Lung (tissue), 12 donors: ENCODE data around the gene LRRTM4. TPM values are rescaled to one million over a fixed set of nuclear protein-coding genes. Genes with fewer than 3 reads are reported as not detected.

Experiments used
- ATAC-seq: fragments of 200-7000 bp; cut with Tn5 transposase; one replicate; pipeline ENCODE4 v1.9.1; 2020; ENCODE audit warnings: moderate number of reproducible peaks; ENCODE audit not compliant: insufficient read depth, low FRiP score
- DNase-seq, 3 donors: peaks; one replicate each; pipeline ENCODE4 v3.0.0-alpha.2; 2013 to 2017
- H3K27ac ChIP-seq, 2 donors: one replicate each; pipeline ENCODE4 v1.5.1; 2013; ENCODE audit warnings: mild to moderate bottlenecking in 2 of 2, moderate library complexity in 2 of 2, control low read depth in 1 of 2, inconsistent platforms in 1 of 2, low read depth in 1 of 2, low read length in 1 of 2
- H3K27me3 ChIP-seq, 3 donors: one replicate each; pipeline ENCODE4 v1.5.1; 2013; ENCODE audit warnings: low read length in 2 of 3; ENCODE audit not compliant: control insufficient read depth in 3 of 3, insufficient read depth in 3 of 3
- H3K36me3 ChIP-seq, 4 donors: one replicate each; pipeline ENCODE4 v1.5.1; 2013; ENCODE audit warnings: low read length in 4 of 4, mild to moderate bottlenecking in 1 of 4, moderate library complexity in 1 of 4; ENCODE audit not compliant: control insufficient read depth in 4 of 4, insufficient read depth in 4 of 4
- H3K4me1 ChIP-seq, 5 donors: one replicate each; pipeline ENCODE4 v1.5.1; 2013; ENCODE audit warnings: low read length in 5 of 5, mild to moderate bottlenecking in 2 of 5, moderate library complexity in 1 of 5; ENCODE audit not compliant: control insufficient read depth in 5 of 5, insufficient read depth in 5 of 5
- H3K4me3 ChIP-seq: one replicate; pipeline ENCODE4 v1.5.1; 2013; ENCODE audit warnings: mild to moderate bottlenecking, control low read depth, moderate library complexity
- H3K9ac ChIP-seq, 2 donors: one replicate each; pipeline ENCODE4 v1.5.1; 2013; ENCODE audit warnings: low read length in 2 of 2, control low read depth in 1 of 2; ENCODE audit not compliant: insufficient read depth in 1 of 2
- H3K9me3 ChIP-seq, 4 donors: one replicate each; pipeline ENCODE4 v1.5.1; 2013; ENCODE audit warnings: low read length in 3 of 4, mild to moderate bottlenecking in 1 of 4, moderate library complexity in 1 of 4; ENCODE audit not compliant: control insufficient read depth in 4 of 4, insufficient read depth in 3 of 4
- WGBS, 2 donors: extraction: QIAGEN DNeasy Blood & Tissue Kit; methylation state at CpG; one replicate each; pipeline ENCODE4 v1.1.7; 2013; 5-methylcytosine and 5-hydroxymethylcytosine counted together
- polyA plus RNA-seq, 2 donors: library from polyadenylated mRNA; stranded (reverse); fragments of 200-250 nt; gene quantifications; one replicate each; pipeline ENCODE4 v1.2.1, GENCODE V29; 2013
- total RNA-seq, 2 donors: library from RNA; depleted of rRNA in 1 of 2; stranded (reverse); fragments of >200 nt in 1 of 2; gene quantifications; one replicate each; pipeline ENCODE4 v1.2.1, GENCODE V29; 2014 to 2021
- TF ChIP-seq, protein P1 (sequence below): IDR thresholded peaks from 2 replicates; pipeline ENCODE4 v1.5.1; 2012; ENCODE audit warnings: mild to moderate bottlenecking; ENCODE audit errors: control extremely low read depth, extremely low read depth
- donor health status: control.
- donor health status: control.
- donor health status: Bipolar disorder and iron deficiency.
- donor health status: healthy.
- donor health status: DM: yes; HTN: yes; CAD: no.

Gene LRRTM4
- total and polyA plus RNA-seq, 4 donors = 0.08 to 9.2 (median 1.2) TPM; not detected in 1

GRCh38 chr2:77566582-77566981 is 44.4 kb upstream of the LRRTM4 start:
- TF ChIP-seq, protein P1, sequence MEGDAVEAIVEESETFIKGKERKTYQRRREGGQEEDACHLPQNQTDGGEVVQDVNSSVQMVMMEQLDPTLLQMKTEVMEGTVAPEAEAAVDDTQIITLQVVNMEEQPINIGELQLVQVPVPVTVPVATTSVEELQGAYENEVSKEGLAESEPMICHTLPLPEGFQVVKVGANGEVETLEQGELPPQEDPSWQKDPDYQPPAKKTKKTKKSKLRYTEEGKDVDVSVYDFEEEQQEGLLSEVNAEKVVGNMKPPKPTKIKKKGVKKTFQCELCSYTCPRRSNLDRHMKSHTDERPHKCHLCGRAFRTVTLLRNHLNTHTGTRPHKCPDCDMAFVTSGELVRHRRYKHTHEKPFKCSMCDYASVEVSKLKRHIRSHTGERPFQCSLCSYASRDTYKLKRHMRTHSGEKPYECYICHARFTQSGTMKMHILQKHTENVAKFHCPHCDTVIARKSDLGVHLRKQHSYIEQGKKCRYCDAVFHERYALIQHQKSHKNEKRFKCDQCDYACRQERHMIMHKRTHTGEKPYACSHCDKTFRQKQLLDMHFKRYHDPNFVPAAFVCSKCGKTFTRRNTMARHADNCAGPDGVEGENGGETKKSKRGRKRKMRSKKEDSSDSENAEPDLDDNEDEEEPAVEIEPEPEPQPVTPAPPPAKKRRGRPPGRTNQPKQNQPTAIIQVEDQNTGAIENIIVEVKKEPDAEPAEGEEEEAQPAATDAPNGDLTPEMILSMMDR = no peak
- Histone ChIP-seq H3K27ac (no peak overlapping the region), H3K4me1 (peaks cover 0 to 11% (median 0%) of the 10 kb centered on the region in 5 donors), H3K4me3 (no peak overlapping the region), H3K9me3 (no peaks in the 10 kb centered on the region), H3K36me3 (no peaks in the 10 kb centered on the region), H3K27me3 (no peaks in the 10 kb centered on the region), H3K9ac (no peak overlapping the region)
- no peak for ATAC-seq
- 69 to 82% methylated on average over 3 of the region's 3 CpGs for WGBS, 2 donors
- DNase-seq = no peak

GRCh38 chr2:77566131-77566530 is 44.0 kb upstream of the LRRTM4 start:
- Histone ChIP-seq H3K4me1 (peaks cover 0 to 11% (median 0%) of the 10 kb centered on the region in 5 donors), H3K27ac (no peak overlapping the region), H3K9me3 (no peaks in the 10 kb centered on the region), H3K4me3 (no peak overlapping the region), H3K9ac (no peak overlapping the region), H3K36me3 (no peaks in the 10 kb centered on the region), H3K27me3 (no peaks in the 10 kb centered on the region)
- ATAC-seq (no peak), DNase-seq (no peak)
- 28 to 38% methylated on average over 1 of the region's 1 CpG for WGBS, 2 donors
- TF ChIP-seq, protein P1 = no peak

DNA sequence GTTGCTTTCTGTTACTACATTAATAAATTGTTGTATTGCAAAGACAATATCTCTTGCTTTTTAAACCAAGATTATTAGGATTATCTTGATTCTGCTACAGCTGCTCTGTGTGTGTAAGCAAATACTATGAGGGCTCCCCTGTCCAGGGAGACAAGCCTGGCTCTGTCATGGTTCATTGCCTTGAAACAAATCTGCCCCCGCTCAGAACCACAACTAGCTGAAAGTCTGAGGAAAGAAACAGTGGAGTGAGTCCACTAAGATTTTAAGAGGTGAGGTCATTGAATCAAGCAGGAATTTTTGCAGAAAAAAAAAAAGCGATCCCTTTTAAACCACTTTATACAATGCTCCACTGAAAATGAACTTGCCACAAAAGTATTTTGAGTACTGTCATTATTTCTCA is 30.8 kb upstream of the LRRTM4 start:
- no peak overlapping the region for H3K9ac ChIP-seq
- H3K36me3 ChIP-seq = no peaks in the 10 kb centered on the region
- TF ChIP-seq, protein P1 = no peak
- H3K27ac ChIP-seq = no peak overlapping the region
- H3K4me1 ChIP-seq = no peaks in the 10 kb centered on the region
- no peaks in the 10 kb centered on the region for H3K27me3 ChIP-seq
- H3K4me3 ChIP-seq = no peak overlapping the region
- DNase-seq = no peak
- peaks cover 0 to 3% (median 0%) of the 10 kb centered on the region in 4 donors for H3K9me3 ChIP-seq
- no peak for ATAC-seq
- 80 to 87% methylated on average over 2 of the region's 2 CpGs for WGBS, 2 donors

DNA sequence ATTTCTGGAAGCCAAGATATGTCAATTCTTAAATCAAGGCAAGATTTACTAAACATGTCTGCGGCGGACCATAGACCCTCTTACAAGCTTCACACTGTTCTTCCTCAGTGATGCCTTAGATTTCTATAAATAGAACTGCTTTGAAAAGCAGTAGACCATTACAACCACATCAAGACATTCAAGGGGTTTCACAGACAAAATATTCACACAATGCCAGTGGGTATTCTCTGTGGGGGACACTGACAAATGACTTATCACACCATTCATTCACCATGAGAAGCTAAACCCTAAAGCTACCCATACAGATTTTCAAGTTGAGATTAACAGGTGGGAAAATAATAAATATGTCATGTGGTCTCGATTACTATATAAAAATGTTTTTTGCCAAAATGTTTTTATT is 15.9 kb upstream of the LRRTM4 start:
- Histone ChIP-seq H3K9ac (no peak overlapping the region), H3K36me3 (no peaks in the 10 kb centered on the region), H3K27ac (no peak overlapping the region), H3K4me3 (no peak overlapping the region), H3K4me1 (no peaks in the 10 kb centered on the region), H3K9me3 (peaks cover 0 to 6% (median 3%) of the 10 kb centered on the region in 4 donors), H3K27me3 (no peaks in the 10 kb centered on the region)
- TF ChIP-seq, protein P1 = no peak
- WGBS, 2 donors = 91 to 92% methylated on average over 3 of the region's 3 CpGs
- DNase-seq = no peak
- ATAC-seq = no peak
